Head of caudate nucleus (tissue), 42 donors: ENCODE results near the gene MEIS1.
A peak's percentile ranks its signal among the peaks of the same experiment; 100 is the strongest.

ENCODE experiments used
- DNase-seq, 42 donors: peaks; one replicate each; pipeline versions ENCODE4 v3.0.0 to v3.0.0-alpha.2; 2020 to 2021; ENCODE audit warnings: mixed read lengths in 7 of 42
- intact Hi-C: fragments of 100-400 bp; cut with DNase I; formaldehyde crosslinking; loops from one replicate; pipeline ENCODE4 v1.15.0; 2022

Gene MEIS1

DNA sequence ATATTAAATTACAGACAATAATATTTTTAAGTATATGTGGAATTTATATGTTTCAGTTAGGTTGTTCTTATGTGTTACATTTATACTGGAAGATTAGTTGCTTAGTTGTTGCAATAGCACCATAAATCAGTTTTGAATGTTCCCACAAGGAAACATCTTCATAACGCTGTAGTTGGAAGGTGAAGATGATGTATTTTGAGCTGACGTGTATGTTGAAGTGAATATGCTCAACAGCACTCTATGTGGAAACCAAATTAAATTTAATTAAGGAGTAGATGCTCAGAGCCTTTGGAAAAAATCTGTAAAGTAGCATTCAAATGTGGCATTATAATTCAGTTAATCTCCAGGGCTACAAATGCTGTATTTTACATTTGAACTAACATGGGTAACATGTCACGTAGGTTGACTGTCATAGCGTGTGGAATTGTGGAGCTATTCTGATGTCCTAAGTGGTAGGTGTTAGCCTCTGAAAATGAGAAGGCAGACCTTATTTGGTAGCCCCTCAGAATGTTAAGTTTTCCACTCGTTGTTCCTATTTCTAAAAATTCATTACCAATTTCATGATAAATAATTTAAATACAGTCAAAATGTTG lies 88.5 kb downstream of the MEIS1 start:
- intact Hi-C loops: no loop called here
- DNase-seq: no peak

DNA sequence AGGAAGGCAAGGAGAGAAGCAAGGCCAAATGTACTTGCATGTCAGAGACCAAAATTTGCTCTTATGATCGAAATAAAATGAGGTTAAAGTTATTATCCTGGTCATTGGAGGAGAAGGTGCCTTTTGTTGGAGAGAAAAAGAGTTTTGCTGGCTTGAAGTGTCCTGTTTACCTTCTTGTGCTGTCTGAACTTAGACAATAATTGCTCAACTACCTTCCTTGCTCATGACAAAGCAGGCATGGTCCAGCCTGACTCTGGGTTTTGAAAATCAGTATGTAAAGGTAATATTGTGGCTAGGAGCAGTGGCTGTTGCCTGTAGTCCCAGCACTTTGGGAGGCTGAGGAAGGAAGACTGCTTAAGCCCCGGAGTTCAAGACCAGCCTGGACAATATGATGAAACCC lies 89.1 kb downstream of the MEIS1 start:
- DNase-seq: no peak
- intact Hi-C loops: no loop called here

DNA sequence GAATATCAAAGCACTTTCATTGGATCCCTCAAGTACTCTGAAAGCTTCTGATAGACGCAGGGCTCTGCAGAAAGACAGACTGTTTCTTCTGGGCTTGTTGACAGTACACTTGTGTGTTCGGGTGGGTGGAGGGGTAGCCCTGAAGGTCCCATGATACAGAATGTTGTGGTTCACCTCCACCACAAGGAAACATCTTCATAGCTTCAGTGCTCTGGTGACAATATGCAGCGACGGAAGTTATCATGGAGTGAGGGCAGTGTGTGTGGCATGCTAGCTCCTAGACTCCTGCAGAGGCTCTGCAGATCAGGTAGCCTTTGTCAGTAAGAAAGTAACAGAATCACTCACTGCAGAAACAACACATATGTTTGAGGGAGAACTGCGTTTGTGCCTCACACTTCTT lies 90.7 kb downstream of the MEIS1 start:
- DNase-seq: no peak
- intact Hi-C loops: no loop called here

DNA sequence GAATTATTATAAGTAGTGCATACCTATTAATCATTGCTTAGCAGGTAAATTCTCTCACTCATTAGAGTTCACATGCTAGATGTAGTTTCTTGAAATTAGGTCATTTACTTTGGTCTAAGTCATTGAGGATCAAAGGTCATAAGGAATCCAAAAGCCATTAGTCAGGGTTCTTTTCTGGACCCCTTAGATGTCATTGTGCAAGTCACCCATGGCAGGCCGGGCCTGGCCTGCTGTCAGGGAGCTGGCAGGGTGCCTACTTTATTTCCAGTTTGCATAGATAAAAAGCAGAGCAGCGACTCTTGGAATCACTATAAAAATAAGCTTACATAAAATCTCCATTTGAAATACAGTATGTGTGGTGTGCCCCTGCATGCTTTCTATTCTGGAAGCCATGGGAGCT lies 91.3 kb downstream of the MEIS1 start:
- DNase-seq: no peak
- intact Hi-C loops: no loop called here

DNA sequence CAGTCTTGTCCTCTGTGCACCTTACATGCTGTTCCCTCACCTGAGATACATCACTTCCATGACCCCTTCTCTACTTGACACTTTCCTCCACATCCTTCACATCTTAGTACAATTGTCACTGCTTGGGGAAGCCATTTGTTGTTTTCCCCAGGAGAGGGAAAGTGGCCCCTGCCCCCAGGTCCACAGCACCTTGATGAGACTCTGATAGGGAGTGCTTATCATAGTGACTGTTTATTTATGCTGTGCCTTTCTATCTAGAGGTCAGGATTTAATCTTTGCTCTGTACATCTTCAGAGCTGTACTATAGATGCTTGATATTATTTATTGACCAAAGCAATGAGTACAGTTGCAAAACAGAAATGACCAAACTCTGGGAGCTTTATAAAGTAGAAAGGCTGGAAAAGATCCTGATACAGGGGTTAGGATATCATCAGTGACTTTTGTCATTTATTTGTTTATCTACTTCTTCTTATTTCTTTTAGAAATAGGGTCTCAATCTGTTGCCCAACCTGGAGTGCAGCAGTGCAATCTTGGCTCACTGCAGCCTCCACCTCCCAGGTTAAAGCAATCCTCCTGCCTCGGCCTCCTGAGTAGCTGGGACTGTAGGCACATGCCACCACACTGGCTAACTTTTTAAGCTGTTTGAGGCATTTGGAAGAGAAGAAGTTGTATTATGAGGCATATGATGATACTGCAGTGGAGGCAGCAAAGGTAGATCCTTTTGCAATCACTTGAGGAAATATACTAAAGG lies 94.2 kb downstream of the MEIS1 start:
- DNase-seq: no peak
- intact Hi-C loops: no loop called here

DNA sequence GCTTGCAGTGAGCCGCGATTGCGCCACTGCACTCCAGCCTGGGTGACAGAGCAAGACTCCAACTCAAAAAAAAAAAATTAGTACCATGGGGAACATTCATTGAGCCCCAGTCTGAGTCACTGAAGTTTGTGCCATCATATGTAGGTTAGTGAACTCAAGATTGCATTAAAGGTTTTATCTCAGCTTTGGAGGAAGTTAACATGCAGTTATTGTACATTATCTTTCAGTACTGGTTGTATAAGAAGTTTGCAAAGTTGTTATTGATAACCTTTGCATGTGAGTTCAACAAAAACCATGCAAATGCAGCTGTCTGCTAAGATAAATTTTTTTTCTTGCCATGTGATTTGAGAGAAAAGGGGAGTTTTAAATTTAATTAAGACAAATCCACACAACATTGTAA lies 95.7 kb downstream of the MEIS1 start:
- intact Hi-C loops: no loop called here
- DNase-seq: no peak

DNA sequence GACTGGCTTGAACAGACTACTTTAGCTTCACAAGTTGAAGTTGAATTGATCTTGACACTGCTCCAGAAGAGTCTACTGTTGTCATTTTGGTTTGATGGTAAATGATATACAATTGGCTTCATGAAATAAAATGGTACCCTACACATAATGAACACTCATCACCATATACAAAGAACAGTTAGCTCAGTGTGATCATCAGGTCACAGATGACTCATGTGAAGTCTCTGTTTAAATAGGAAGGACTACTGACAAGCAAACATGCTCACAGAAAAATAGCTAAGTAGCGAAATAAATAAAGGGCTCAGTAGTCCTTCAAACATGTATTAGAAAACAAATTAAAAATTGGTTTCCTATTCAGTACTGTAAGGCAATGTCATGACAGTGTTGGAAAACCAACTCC lies 96.2 kb downstream of the MEIS1 start:
- no peak for DNase-seq
- intact Hi-C loops: no loop called here

DNA sequence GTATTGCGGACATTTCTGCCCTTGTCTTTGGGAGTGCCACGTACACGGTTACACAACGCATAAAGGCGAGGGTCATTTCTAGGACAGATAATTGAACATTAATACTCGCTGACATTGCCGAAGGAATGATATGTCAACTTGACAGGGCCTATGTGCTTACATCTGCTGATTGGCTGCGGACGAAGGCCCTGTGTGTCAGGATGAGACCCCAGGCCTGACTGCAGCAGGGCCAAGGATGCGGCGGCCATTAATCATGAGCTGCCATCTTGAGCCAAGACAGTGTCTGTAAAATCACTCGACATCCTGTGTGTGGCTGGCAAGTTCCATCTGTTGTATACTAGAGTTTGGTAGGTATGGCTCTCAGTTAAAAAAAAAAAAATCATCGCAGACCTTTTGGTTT lies 96.6 kb downstream of the MEIS1 start:
- intact Hi-C loops: no loop called here
- DNase-seq: no peak

DNA sequence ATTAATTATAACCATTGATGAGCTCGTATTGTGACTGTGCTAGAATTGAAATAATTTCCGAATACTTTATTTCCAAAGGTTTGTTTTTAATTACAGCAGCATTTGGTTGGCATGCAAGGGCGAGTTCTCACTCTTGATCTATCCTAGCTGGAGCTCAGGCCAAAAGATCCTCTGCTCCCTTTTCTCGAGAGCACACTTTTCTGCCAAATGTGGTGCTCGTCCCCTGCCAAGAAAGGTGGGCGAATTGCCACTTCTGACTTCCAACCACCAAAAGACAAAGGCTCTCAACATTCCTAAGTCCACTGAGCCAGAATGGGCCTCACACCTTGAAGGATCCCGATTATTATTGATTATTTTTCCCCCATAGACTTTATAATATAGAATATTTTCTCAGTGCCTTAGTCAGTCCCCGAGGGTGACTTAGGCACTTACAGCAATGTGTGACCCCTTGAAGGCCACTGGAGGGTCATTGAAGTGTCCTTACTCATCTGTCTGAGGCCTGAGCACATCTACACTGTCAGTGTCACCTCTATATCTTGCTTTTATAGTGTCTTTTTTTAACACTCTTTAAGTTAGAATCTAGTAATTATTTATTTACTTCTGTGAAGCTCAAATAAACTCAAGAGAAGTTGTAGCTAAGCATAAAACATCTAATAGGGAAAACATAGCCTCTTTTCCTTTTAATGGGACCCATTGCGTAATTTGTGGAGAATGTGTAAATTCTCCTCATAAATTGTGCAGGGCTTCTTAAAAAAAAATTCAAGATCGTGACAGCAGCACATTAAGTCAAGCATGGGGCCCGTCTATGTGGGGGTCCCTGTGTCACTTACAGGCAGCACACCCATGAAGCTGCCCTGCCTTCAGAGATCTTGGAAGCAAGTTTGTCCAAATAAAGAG lies 98.3 kb downstream of the MEIS1 start:
- intact Hi-C loops: no loop called here
- peak in 7 of 42 donors; percentile 5 to 48 (median 24) for DNase-seq

DNA sequence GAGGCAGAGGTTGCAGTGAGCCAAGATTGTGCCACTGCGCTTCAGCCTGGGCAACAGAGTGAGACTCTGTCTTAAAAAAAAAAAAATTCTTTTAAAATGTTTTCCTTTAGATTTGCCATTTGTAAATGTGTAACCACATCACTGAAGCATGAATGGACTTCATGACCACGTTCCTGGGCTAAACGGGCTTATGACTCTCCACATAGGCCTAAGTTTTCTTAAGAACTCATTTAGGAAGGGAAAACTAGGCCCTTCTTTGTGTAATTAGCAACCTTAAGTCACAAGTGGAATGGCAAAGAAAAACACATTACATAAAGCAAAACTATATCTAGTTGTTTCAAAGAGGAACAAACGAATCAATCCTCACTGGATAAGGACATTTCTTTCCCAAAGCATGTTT lies 99.5 kb downstream of the MEIS1 start:
- intact Hi-C loops: no loop called here
- no peak for DNase-seq

DNA sequence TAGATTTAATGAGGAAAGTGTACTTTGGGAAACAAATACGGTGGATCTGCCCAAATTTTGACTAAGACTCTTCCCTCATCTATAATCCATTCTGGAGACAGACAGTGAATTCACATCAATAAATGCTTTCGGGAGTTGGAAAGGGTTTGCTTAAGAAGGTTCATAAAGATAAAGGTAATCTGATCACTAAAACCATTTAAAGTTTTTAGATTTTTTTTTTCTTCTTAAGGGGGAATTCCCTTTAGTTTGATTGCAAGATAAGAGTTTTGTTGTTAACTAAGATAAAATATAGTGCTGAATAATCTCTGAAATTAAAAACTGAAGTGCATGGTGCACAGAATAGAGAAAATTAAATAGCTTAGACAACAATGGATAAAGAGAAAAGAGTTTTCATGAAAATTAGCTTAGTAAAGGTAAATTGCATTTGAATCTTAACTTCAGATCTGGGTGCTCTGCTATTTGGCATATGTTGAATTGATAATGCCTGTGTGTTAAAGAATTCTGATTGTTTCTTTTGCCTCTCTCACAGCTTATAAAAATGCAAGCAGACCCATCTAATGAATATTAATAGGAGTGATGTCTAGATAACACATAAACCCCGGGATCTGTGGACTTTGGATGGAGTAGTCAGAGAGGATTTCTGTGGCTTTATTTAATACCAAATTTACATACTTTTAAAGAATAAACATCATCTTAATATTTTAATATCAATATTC lies 100.8 kb downstream of the MEIS1 start:
- intact Hi-C loops: no loop called here
- DNase-seq: no peak

DNA sequence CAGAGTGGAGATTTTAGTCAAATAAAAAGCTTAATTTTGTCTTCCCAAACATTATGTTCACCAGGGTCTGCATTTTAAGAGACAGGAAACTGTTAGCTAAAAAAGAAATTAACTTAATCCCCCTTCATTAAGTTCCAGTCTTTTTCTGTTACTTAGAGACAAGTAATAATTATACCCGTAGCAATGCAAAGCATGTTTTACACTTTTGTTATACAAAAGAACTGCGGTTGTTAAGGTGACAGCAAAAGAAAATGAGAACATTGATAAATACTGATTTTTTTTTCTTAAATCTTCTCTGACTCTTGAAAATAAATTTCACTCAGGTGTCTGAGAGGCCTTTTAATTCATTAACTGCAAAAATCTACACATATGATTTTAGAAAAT lies 101.4 kb downstream of the MEIS1 start:
- no peak for DNase-seq
- intact Hi-C loops: no loop called here

DNA sequence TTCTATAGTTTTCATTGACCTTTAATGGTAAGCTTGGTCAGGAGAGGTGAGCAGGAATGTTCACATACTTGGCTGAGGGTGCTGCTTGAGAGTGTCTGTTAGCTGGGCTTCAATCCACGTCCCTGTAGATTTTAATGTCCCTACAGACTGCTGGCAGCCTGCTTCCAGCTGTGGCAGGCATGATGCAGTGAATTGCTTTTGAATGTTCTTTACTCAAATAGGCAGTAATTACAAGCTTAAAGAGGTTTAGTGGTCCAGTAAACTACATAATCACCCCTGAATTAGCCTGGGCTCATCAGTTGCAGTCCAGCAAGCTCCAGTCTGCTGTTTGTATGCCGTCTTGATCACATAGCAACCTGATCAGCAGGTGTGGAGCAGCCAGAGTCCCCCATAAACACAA lies 102.1 kb downstream of the MEIS1 start:
- no peak for DNase-seq
- intact Hi-C loops: no loop called here

DNA sequence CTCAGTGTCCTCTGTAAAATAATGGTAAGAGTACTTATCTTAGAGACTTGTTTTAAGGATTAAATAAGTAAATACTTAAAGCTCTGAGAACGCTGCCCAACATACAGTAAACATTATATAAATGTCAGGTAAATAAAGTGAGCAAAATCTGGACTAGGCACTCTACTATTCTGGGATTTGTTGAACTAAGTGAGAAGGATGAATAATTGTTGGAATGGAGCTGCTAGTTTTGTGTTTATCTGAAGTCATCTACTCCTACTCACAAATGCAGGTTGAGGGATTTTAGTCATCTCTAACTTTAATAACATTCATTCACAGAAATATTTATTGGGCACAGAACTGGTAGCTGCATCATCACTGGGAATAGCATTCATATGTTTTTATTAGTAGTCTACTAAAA lies 103.4 kb downstream of the MEIS1 start:
- intact Hi-C loops: no loop called here
- DNase-seq: no peak

DNA sequence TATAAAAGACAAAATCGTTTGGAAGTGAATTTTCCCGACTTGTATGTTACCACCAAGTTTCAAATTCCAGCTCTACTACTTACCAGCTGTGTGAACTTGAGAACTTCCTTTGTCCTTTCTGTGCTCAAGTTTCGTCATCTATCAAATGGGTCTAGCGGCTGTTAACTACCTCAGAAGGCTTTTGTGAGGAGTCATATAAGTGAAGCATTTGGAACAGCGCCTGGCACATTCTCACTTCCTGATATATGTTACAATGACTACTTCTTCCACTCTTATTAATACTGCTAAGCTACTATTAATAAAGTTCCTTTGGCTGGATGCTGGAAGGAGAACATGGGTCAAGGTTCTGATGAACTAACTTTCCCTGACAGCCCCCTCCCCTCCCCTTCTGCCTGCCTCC lies 104.5 kb downstream of the MEIS1 start:
- DNase-seq: no peak
- intact Hi-C loops: no loop called here

DNA sequence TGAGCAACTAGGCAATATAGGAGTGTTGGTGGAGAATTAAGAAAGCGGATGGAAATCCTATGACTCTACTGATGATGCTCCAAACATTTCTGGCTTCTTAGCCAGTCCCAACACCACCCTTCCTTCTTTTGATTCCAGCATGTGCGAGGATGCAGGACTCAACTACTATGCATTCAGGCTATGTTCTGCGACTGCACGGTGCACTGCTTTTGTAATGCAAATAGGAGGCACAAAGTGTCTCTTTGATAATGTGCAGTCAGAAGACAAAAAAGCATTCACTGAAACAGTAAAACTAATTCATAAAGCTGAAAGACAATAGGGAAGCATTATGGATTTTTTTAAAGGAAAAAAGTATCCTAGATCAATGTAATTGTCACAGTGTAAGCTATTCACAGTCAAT lies 106.7 kb downstream of the MEIS1 start:
- intact Hi-C loops: no loop called here

DNA sequence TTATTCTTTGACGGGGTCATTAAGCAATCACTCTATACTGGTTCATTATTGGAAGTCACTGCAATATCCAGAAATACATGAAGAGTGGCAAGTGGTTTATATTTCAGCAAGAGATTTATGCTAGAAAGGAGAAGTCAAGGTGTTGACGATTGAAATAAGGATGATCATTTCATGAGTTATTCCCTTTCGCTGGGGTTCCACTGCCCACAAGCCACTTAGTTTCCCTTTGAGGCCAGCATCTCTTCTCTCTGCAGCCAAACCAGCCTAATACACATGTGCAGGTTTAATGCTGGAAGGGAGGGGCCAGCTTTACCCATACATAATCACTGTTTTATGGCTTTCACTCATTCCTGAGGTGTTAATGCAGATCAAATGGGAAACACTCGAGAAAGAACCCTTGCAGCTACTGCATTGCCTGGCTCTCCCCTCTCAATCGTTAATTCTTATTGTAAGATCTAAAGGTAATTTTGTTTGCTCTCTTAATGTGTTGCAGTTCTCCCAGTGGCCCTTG lies 108.4 kb downstream of the MEIS1 start:
- DNase-seq: no peak
- intact Hi-C loops: no loop called here

More for the DNA sequence above, 106.7 kb downstream of the MEIS1 start:
- DNase-seq: peak in 36 of 42 donors; percentile 6 to 82 (median 43)

DNA sequence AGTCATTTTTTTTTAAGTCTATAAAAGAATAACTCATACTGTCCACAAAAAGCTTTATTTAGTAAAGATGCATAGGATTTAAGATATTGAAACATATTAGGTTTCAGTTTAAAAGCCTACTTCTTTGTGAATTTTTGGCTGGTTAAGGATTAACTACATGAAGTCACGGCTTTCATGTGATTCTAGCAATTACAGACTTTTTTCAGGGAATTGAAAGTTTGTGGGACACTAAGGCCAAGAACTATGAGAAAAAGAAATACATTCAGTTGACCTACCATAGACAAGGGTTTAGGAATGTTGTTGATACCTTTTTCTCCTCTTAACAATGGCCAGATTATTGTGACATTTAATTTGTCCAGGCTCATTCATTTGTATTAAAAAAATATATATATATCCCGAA lies 109.3 kb downstream of the MEIS1 start:
- DNase-seq: no peak
- intact Hi-C loops: no loop called here

DNA sequence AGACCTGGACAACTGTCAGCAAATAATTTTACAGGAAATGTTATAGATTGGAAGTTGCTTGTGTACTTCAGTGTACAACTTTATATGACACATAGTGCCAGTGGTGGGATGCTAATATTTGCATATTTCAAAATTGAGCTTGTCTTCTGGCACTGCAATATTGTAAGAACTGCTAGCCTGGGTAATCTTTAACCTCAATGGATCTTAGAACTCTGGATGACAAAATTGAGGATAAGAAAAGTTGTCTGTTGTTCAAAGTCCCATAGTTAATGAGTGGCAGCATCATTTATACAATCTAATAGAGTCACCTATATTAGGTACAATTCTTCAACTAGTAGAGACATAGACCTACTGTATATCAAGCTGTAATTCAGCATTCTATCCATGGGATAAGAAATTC lies 110.3 kb downstream of the MEIS1 start:
- intact Hi-C loops: no loop called here
- no peak for DNase-seq

DNA sequence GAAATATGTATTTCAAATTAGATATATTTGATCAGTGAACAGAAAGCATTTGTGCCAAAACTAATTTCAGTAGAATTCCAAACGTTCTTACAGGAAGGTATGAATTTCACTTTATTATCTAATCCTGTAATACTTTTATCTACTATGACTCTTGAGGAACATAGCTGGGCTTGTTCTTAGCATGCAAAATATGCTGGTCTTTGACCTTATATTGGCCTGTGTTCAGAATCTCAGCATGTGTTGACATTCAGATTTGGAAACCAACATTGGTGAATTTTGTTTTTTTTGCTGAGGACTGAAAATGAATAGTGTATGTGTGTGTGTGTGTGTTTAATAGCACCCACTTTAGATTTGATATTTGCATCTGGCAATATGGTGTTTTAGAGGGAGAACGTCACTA lies 112.2 kb downstream of the MEIS1 start:
- no peak for DNase-seq
- intact Hi-C loops: no loop called here
